ENCODE data around the gene ZFYVE26. TPM values are rescaled to one million over a fixed set of nuclear protein-coding genes. Genes with fewer than 3 reads are reported as not detected.

Gene ZFYVE26
- total RNA-seq, 2 experiments from 2014 or later = 20.5 to 23.2 TPM

GRCh38 chr14:67857778-67858350, 41.5 kb upstream of the ZFYVE26 start:
- intact Hi-C loops (cut with DNase I, micrococcal nuclease) = no loop called here
- ATAC-seq (ENCODE audit: poor library complexity) (no peak), DNase-seq (no peak)
- Histone ChIP-seq H3K27me3 (ENCODE audit: control insufficient read depth in 1 of 2, insufficient read depth in 2 of 2, low read length in 2 of 2) (no peaks in the 10 kb centered on the region), H3K4me3 (ENCODE audit: low read length) (no peak overlapping the region), H3K27ac (ENCODE audit: low read depth in 1 of 2, low read length in 2 of 2) (no peak overlapping the region), H3K9me3 (ENCODE audit: control insufficient read depth in 1 of 2, insufficient read depth in 1 of 2, low read length in 2 of 2) (no peaks in the 10 kb centered on the region), H3K36me3 (ENCODE audit: insufficient read depth, low read length) (no peaks in the 10 kb centered on the region), H3K4me1 (ENCODE audit: insufficient read depth, low read length) (no peaks in the 10 kb centered on the region)
- Mint-ChIP-seq H3K27ac (no peak overlapping the region), H3K27me3 (no peaks in the 10 kb centered on the region), H3K36me3 (ENCODE audit: low read depth) (no peaks in the 10 kb centered on the region), H3K4me3 (no peak overlapping the region), H3K4me1 (ENCODE audit: low read depth) (no peaks in the 10 kb centered on the region), H3K9me3 (no peaks in the 10 kb centered on the region)
- ChIA-PET POLR2A (no interaction called here), CTCF (no interaction called here)
- no peak for TF ChIP-seq CTCF (IDR thresholded peaks at IDR 0.05)

GRCh38 chr14:67856827-67857226, 40.4 kb upstream of the ZFYVE26 start:
- H3K27me3 ChIP-seq (ENCODE audit: control insufficient read depth in 1 of 2, insufficient read depth in 2 of 2, low read length in 2 of 2) = no peaks in the 10 kb centered on the region
- no peak for TF ChIP-seq CTCF (IDR thresholded peaks at IDR 0.05)
- Mint-ChIP-seq H3K4me3 (no peak overlapping the region), H3K27me3 (no peaks in the 10 kb centered on the region), H3K27ac (no peak overlapping the region), H3K36me3 (ENCODE audit: low read depth) (no peaks in the 10 kb centered on the region), H3K4me1 (ENCODE audit: low read depth) (no peaks in the 10 kb centered on the region), H3K9me3 (no peaks in the 10 kb centered on the region)
- no peaks in the 10 kb centered on the region for H3K4me1 ChIP-seq (ENCODE audit: insufficient read depth, low read length)
- no peak overlapping the region for H3K4me3 ChIP-seq (ENCODE audit: low read length)
- no peak for ATAC-seq (ENCODE audit: poor library complexity)
- intact Hi-C loops (cut with DNase I, micrococcal nuclease) = no loop called here
- peak in 1 of 14 experiments; percentile 43 for DNase-seq
- CTCF ChIA-PET = no interaction called here
- H3K27ac ChIP-seq (ENCODE audit: low read depth in 1 of 2, low read length in 2 of 2) = no peak overlapping the region
- no peaks in the 10 kb centered on the region for H3K9me3 ChIP-seq (ENCODE audit: control insufficient read depth in 1 of 2, insufficient read depth in 1 of 2, low read length in 2 of 2)
- no peaks in the 10 kb centered on the region for H3K36me3 ChIP-seq (ENCODE audit: insufficient read depth, low read length)
- POLR2A ChIA-PET = interaction anchor here (0.7 kb wide), 1 partner anchor 131 kb away, joined by 3 read pairs; no protein-coding TSS in a partner anchor

DNA sequence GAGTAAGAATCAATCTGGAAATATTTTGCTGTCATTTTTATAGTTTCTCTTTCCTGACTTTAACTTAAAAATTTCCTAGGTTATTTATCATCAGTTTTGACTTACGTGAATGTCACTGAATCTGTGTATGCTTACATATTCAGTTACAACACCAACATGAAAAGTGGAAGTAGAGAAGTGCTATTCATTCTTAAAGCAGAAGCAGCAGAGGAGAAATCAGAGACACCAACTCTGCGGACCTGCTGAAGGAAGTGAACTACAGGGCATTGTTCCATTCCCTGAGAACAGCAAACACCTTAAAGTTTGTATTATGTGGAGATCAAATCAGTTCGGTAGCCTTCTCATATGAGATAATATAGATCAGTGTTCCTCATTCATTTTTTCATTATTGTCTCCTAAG, 37.3 kb upstream of the ZFYVE26 start:
- Mint-ChIP-seq H3K9me3 (peaks cover 3% of the 10 kb centered on the region), H3K4me3 (no peak overlapping the region), H3K27ac (no peak overlapping the region), H3K4me1 (ENCODE audit: low read depth) (peaks cover 5% of the 10 kb centered on the region), H3K36me3 (ENCODE audit: low read depth) (peaks cover 9% of the 10 kb centered on the region), H3K27me3 (no peaks in the 10 kb centered on the region)
- Histone ChIP-seq H3K4me3 (ENCODE audit: low read length) (no peak overlapping the region), H3K36me3 (ENCODE audit: insufficient read depth, low read length) (no peaks in the 10 kb centered on the region), H3K27ac (ENCODE audit: low read depth in 1 of 2, low read length in 2 of 2) (no peak overlapping the region), H3K4me1 (ENCODE audit: insufficient read depth, low read length) (no peaks in the 10 kb centered on the region), H3K9me3 (ENCODE audit: control insufficient read depth in 1 of 2, insufficient read depth in 1 of 2, low read length in 2 of 2) (peaks cover 0 to 4% of the 10 kb centered on the region in 2 experiments), H3K27me3 (ENCODE audit: control insufficient read depth in 1 of 2, insufficient read depth in 2 of 2, low read length in 2 of 2) (no peaks in the 10 kb centered on the region)
- ATAC-seq (ENCODE audit: poor library complexity) = no peak
- DNase-seq = peak in 3 of 14 experiments; percentile 3 to 44 (median 26)
- intact Hi-C loops (cut with DNase I, micrococcal nuclease) = no loop called here
- TF ChIP-seq CTCF (IDR thresholded peaks at IDR 0.05) = no peak
- ChIA-PET POLR2A (no interaction called here), CTCF (no interaction called here)
